GM20000 (cell line): Measurements from ENCODE around the gene NCAPD2.

Source experiments
- DNase-seq: peaks from one replicate; pipeline ENCODE4 v3.0.0; 2012; ENCODE audit warnings: low spot score
- TF ChIP-seq, protein P1 (sequence below): IDR thresholded peaks from 2 replicates; pipeline ENCODE4 v1.5.1; 2012; ENCODE audit warnings: mild to moderate bottlenecking, control low read depth; ENCODE audit errors: extremely low read depth, missing control alignments

NCAPD2 gene, protein sequence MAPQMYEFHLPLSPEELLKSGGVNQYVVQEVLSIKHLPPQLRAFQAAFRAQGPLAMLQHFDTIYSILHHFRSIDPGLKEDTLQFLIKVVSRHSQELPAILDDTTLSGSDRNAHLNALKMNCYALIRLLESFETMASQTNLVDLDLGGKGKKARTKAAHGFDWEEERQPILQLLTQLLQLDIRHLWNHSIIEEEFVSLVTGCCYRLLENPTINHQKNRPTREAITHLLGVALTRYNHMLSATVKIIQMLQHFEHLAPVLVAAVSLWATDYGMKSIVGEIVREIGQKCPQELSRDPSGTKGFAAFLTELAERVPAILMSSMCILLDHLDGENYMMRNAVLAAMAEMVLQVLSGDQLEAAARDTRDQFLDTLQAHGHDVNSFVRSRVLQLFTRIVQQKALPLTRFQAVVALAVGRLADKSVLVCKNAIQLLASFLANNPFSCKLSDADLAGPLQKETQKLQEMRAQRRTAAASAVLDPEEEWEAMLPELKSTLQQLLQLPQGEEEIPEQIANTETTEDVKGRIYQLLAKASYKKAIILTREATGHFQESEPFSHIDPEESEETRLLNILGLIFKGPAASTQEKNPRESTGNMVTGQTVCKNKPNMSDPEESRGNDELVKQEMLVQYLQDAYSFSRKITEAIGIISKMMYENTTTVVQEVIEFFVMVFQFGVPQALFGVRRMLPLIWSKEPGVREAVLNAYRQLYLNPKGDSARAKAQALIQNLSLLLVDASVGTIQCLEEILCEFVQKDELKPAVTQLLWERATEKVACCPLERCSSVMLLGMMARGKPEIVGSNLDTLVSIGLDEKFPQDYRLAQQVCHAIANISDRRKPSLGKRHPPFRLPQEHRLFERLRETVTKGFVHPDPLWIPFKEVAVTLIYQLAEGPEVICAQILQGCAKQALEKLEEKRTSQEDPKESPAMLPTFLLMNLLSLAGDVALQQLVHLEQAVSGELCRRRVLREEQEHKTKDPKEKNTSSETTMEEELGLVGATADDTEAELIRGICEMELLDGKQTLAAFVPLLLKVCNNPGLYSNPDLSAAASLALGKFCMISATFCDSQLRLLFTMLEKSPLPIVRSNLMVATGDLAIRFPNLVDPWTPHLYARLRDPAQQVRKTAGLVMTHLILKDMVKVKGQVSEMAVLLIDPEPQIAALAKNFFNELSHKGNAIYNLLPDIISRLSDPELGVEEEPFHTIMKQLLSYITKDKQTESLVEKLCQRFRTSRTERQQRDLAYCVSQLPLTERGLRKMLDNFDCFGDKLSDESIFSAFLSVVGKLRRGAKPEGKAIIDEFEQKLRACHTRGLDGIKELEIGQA (N-terminal part only)

DNA sequence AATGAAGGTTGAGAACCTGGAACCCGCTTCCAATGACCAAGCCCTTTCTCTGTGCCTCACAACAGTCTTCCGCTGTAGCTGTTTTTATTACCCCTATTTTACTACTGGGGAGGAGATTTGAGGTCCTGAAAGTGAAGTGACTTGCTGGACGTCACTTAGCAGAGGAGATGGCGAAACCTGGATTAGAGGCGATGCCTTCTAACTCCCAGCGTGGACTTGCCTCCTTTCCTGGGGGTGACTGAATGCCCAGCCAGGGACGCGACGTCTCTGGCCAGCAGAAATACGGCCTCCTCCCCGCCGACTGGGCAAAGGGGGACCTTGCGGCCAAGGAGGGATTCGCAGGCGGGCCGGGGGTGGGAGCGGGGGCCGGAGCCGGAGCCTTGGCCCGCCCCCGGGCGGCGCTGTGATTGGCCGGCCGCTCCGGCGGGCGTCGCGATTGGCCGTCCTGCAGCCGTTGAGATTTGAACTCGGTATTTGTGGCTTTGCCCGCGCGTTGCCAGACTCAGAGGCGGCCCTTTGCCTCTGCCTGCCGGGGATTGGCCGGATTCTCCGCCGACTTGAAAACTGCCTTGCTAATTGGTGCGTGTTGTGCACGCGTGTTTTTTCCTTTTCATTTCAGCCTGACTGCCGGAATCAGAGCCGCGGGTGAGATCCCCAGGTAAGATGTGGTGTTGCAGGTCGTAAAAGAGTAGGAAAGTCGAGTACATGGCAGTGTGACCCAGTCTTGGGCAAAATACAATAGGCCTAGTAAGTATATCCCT lies at the start of gene NCAPD2:
Gene NCAPD2, plus strand, starts transcription at position 606 of the 761 bp plus-strand sequence. CDS start 997 bp downstream, outside the sequence.
- TF ChIP-seq, protein P1, sequence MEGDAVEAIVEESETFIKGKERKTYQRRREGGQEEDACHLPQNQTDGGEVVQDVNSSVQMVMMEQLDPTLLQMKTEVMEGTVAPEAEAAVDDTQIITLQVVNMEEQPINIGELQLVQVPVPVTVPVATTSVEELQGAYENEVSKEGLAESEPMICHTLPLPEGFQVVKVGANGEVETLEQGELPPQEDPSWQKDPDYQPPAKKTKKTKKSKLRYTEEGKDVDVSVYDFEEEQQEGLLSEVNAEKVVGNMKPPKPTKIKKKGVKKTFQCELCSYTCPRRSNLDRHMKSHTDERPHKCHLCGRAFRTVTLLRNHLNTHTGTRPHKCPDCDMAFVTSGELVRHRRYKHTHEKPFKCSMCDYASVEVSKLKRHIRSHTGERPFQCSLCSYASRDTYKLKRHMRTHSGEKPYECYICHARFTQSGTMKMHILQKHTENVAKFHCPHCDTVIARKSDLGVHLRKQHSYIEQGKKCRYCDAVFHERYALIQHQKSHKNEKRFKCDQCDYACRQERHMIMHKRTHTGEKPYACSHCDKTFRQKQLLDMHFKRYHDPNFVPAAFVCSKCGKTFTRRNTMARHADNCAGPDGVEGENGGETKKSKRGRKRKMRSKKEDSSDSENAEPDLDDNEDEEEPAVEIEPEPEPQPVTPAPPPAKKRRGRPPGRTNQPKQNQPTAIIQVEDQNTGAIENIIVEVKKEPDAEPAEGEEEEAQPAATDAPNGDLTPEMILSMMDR = no peak
- DNase-seq = peak; percentile 95

DNA sequence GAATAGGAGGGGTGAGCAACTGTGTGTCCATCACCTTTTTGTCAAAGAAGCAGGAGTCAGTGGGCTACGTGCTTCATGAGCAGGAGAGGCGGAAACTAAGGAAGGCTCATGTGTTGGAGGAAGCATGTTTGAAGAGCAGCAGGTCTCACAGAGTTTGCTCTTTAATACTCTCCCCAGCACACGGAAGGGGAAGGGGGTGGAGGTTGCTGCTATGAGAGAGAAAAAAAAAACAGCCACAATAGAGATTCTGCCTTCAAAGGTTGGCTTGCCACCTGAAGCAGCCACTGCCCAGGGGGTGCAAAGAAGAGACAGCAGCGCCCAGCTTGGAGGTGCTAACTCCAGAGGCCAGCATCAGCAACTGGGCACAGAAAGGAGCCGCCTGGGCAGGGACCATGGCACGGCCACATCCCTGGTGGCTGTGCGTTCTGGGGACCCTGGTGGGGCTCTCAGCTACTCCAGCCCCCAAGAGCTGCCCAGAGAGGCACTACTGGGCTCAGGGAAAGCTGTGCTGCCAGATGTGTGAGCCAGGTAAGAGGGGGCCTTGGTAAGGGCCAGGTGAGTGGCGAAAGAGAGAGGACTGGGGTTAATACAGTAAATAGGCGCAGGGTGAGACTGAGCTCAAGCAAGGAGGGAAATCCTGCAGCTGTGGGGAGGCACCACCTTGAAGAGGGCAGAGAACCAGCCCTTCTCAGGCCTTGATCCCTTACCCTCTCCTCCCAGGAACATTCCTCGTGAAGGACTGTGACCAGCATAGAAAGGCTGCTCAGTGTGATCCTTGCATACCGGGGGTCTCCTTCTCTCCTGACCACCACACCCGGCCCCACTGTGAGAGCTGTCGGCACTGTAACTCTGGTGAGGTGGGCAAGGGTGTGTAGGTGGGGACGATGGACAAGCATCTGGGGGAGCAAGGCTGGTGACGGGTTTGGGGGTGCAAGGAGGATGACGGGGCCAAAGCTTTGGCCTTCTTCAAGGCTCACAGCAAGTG lies 48.9 kb upstream of the NCAPD2 start, which contains the start of gene CD27:
Gene CD27, plus strand, starts transcription at position 252 of the 985 bp plus-strand sequence. Its CDS starts 141 bp downstream, at position 393.
- TF ChIP-seq, protein P1 = no peak
- no peak for DNase-seq

DNA sequence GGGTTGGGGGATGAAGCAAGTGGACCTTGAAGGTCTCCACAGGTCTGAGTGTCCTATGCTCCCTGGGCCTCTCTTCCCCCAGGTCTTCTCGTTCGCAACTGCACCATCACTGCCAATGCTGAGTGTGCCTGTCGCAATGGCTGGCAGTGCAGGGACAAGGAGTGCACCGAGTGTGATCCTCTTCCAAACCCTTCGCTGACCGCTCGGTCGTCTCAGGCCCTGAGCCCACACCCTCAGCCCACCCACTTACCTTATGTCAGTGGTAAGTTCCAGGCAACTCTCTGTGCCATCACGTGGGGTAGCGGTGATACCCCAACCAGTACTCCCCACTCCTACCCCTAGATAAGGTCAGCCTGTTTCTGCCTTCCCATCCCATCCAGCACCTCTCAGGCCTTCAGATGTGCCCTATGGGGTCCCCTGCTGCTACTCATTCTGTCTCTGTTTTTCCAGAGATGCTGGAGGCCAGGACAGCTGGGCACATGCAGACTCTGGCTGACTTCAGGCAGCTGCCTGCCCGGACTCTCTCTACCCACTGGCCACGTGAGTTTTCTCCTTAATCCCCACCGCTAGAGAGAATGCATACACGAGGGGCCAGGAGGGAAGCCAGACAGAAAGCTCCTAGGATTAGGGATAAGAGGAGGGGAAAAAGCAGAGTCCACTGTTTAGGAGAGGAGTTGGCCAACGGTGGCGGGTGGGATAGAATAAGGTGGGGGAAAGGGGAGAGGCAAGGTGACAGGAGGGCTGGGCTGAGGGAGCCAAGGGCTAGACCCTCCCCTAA lies 43.6 kb upstream of the NCAPD2 start:
- no peak for DNase-seq
- TF ChIP-seq, protein P1 = no peak

DNA sequence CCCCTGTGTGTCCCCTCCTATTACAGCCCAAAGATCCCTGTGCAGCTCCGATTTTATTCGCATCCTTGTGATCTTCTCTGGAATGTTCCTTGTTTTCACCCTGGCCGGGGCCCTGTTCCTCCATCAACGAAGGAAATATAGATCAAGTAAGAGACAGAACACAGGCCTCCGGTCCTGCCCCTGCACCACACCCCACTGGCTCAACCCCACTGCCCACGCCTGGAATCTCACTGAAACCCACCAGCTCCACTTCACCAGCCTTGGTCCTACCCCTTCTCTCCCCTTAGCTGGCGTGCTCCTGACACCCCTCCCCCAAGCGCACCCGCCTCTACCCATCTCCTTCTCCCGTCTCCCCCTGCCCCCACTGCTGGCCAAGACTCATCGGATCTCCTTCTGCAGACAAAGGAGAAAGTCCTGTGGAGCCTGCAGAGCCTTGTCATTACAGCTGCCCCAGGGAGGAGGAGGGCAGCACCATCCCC lies 43.0 kb upstream of the NCAPD2 start:
- no peak for DNase-seq
- TF ChIP-seq, protein P1 = no peak

DNA sequence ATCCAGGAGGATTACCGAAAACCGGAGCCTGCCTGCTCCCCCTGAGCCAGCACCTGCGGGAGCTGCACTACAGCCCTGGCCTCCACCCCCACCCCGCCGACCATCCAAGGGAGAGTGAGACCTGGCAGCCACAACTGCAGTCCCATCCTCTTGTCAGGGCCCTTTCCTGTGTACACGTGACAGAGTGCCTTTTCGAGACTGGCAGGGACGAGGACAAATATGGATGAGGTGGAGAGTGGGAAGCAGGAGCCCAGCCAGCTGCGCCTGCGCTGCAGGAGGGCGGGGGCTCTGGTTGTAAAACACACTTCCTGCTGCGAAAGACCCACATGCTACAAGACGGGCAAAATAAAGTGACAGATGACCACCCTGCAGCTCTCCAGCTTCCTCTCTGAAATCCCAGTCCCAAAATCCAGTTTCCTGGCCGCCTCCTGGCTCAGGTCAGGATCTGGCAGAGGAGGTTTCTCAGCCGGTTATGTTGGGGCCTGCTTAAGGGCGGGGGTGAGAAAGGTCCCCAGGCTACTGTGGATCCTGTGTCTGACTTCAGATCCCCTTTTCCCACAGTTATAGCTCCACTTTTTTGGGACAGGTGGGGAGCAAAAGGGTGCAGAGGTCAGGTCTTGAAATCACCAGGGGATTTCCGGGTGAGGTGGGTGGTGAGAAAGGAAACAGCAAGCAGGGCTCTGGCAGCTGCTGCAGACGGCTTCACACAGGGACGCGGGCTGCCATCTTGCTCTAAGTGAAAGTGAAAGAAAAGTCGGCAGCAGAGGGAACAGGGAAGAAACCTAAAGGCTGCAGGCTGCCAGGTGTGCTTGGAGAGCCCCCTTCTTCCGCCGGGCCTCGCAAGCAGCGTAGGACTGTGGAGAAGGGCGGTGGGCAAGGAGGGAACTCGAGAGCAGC lies 42.3 kb upstream of the NCAPD2 start, which contains the start of gene TAPBPL:
Gene TAPBPL, plus strand, starts transcription at position 695 of the 897 bp plus-strand sequence. CDS start 207 bp downstream, outside the sequence.
- DNase-seq = peak; percentile 73

More for the DNA sequence above, 42.3 kb upstream of the NCAPD2 start, which contains the start of gene TAPBPL:
- TF ChIP-seq, protein P1 = no peak
